ENCODE measurements around the gene PLXNA2.

- TF ChIP-seq CTCF (IDR thresholded peaks at IDR 0.05; ENCODE audit: control extremely low read depth in 1 of 3, insufficient read depth in 1 of 3, low read depth in 1 of 3, low read length in 3 of 3) (no peak), TCF12 (IDR thresholded peaks at IDR 0.05; ENCODE audit: low read depth, low read length) (no peak)
Measured at GRCh38 chr1:208276757-208277435, 32.7 kb upstream of the PLXNA2 start.
